Esophagus squamous epithelium (tissue), 5 donors: ENCODE data around the gene ETS1. TPM values are rescaled to one million over a fixed set of nuclear protein-coding genes. Genes with fewer than 3 reads are reported as not detected.
A peak's percentile ranks its signal among the peaks of the same experiment; 100 is the strongest.

Experiments used
- DNase-seq: peaks from one replicate; lab custom pipeline; 2025; lab: John Stamatoyannopoulos, UW
- H3K27ac ChIP-seq, 4 donors: fragments of 200-600 bp; sonication (generic); one replicate each; pipeline ENCODE4 v1.5.1; 2016 to 2019; ENCODE audit warnings: mild to moderate bottlenecking in 1 of 4
- H3K27me3 ChIP-seq, 4 donors: fragments of 200-600 bp; sonication (generic); 1 replicate in 3 of 4; 2 replicates in 1 of 4; pipeline versions ENCODE4 v1.5.1 to v1.6.0; 2017 to 2021; ENCODE audit warnings: antibody characterized with exemption in 1 of 4
- H3K36me3 ChIP-seq, 3 donors: fragments of 200-600 bp; sonication (generic); one replicate each; pipeline ENCODE4 v1.5.1; 2016 to 2019
- H3K4me1 ChIP-seq, 3 donors: fragments of 200-600 bp; sonication (generic); one replicate each; pipeline ENCODE4 v1.5.1; 2017 to 2019
- H3K4me3 ChIP-seq, 4 donors: fragments of 200-600 bp; sonication (generic); 1 replicate in 3 of 4; 2 replicates in 1 of 4; pipeline ENCODE4 v1.5.1; 2016 to 2019; ENCODE audit warnings: mild to moderate bottlenecking in 2 of 4, moderate library complexity in 1 of 4
- H3K9me3 ChIP-seq, 3 donors: fragments of 200-600 bp; sonication (generic); one replicate each; pipeline ENCODE4 v1.5.1; 2016 to 2019
- POLR2A ChIP-seq, 4 donors: fragments of 450-650 bp; IDR thresholded peaks; one replicate each; pipeline ENCODE4 v1.6.1; 2017; ENCODE audit warnings: antibody characterized with exemption in 4 of 4, mild to moderate bottlenecking in 4 of 4, moderate library complexity in 3 of 4
- WGBS, 2 donors: methylation state at CpG; one replicate each; pipeline ENCODE4 v1.1.5; 2018; 5-methylcytosine and 5-hydroxymethylcytosine counted together
- intact Hi-C: fragments of 100-400 bp; cut with DNase I; formaldehyde crosslinking; loops from one replicate; pipeline ENCODE4 v1.15.0; 2022
- total RNA-seq, 4 donors: library from RNA; depleted of rRNA; stranded (reverse); fragments of >200 nt; gene quantifications; one replicate each; pipeline ENCODE4 v1.1.0, GENCODE V29; 2016
- TF ChIP-seq, protein P1 (sequence below), 6 experiments: fragments of 450-650 bp in 4 of 6; fragments of 200-600 bp in 2 of 6; sonication (generic) in 2 of 6; IDR thresholded peaks; one replicate each; pipeline ENCODE4 v1.5.1; 2016 to 2019; ENCODE audit warnings: antibody characterized with exemption in 6 of 6, mild to moderate bottlenecking in 4 of 6, moderate library complexity in 4 of 6
- donor health status: DM: yes; HTN: yes; CAD: no.

The ETS1 gene
- total RNA-seq, 4 donors from 2014 or later, result 3.4 to 37.0 (median 16.4) TPM

DNA sequence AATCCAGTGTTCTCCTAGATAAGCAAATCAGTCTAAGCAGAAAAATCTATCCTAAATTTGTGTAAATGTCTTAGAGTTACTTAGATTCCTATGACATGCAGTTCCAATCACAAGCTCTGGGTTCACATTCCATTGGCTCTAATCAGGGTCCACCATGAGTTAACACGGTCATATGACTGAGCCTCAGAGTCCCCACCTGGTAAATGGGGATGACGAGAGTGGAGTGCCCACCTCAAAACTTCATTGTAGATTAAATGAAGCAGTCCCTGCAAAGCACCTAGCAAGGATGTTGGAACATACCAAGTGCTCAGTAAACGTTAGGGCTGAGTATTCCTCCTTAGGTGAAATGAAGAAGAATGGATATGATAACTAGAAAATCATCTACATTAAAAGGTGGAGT lies 3.1 kb downstream of the ETS1 start:
- DNase-seq, result no peak
- no peaks in the 10 kb centered on the region for H3K9me3 ChIP-seq

DNA sequence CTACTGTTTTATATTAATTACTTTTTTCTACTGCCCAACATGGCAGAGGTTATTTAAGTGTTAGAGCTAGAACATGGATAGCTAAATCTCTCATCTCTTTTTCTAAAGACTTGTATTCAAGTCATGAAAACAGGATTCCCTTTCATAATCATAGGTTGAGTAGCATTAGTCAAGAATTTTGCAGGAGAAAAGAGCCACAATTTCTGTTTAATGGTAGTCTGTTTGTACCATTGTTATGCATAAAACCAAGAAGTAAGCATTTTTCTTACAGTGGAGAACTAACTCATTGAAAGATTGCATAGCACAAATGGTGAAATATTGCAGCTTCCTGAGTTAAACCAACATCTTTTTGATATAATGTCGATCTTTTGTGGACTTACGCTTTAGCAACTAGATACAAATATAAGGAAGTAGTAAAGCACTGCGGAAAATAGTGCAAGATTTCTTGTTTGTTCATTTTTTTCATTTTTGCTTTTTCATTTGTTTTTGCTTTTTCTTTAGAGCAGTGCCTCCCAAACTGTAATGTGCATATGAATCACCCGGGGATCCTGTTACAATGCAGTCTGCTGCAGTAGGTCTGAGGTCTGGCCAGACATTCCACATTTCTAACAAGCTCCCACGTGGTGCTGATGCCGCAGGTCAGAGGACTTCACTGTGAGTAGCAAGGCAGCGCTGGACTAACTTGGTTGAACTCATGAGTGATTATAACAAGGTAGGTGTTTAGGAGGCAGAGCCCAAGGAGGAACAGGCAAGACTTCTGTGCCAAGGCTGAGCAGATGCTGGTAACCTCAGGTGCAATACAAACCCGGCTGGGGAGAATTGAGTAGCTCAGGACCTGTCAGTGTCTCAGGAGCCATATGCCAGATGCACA lies 4.6 kb downstream of the ETS1 start:
- TF ChIP-seq POLR2A (IDR thresholded peaks at IDR 0.05), result no peak
- TF ChIP-seq, protein P1, sequence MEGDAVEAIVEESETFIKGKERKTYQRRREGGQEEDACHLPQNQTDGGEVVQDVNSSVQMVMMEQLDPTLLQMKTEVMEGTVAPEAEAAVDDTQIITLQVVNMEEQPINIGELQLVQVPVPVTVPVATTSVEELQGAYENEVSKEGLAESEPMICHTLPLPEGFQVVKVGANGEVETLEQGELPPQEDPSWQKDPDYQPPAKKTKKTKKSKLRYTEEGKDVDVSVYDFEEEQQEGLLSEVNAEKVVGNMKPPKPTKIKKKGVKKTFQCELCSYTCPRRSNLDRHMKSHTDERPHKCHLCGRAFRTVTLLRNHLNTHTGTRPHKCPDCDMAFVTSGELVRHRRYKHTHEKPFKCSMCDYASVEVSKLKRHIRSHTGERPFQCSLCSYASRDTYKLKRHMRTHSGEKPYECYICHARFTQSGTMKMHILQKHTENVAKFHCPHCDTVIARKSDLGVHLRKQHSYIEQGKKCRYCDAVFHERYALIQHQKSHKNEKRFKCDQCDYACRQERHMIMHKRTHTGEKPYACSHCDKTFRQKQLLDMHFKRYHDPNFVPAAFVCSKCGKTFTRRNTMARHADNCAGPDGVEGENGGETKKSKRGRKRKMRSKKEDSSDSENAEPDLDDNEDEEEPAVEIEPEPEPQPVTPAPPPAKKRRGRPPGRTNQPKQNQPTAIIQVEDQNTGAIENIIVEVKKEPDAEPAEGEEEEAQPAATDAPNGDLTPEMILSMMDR (IDR thresholded peaks at IDR 0.05), result no peak
- H3K36me3 ChIP-seq, result no peaks in the 10 kb centered on the region
- DNase-seq, result no peak
- H3K27me3 ChIP-seq, result peaks cover 0 to 39% (median 4%) of the 10 kb centered on the region in 4 donors
- intact Hi-C loops, result no loop called here
- peak overlapping the region in 1 of 4 donors; percentile 45 for H3K27ac ChIP-seq
- no peaks in the 10 kb centered on the region for H3K9me3 ChIP-seq
- H3K4me1 ChIP-seq, result no peaks in the 10 kb centered on the region
- WGBS, 2 donors, result 34 to 41% methylated on average over 6 to 7 of the region's 8 CpGs
- H3K4me3 ChIP-seq, result no peak overlapping the region

More for the DNA sequence above, 3.1 kb downstream of the ETS1 start:
- no peak overlapping the region for H3K27ac ChIP-seq
- no peak overlapping the region for H3K4me3 ChIP-seq
- H3K36me3 ChIP-seq, result no peaks in the 10 kb centered on the region
- peaks cover 0 to 53% (median 2%) of the 10 kb centered on the region in 4 donors for H3K27me3 ChIP-seq
- WGBS, 2 donors, result 70 to 83% methylated on average over 3 of the region's 3 CpGs
- H3K4me1 ChIP-seq, result no peaks in the 10 kb centered on the region
- intact Hi-C loops, result no loop called here
- no peak for TF ChIP-seq POLR2A (IDR thresholded peaks at IDR 0.05)
- TF ChIP-seq, protein P1 (IDR thresholded peaks at IDR 0.05), result no peak

DNA sequence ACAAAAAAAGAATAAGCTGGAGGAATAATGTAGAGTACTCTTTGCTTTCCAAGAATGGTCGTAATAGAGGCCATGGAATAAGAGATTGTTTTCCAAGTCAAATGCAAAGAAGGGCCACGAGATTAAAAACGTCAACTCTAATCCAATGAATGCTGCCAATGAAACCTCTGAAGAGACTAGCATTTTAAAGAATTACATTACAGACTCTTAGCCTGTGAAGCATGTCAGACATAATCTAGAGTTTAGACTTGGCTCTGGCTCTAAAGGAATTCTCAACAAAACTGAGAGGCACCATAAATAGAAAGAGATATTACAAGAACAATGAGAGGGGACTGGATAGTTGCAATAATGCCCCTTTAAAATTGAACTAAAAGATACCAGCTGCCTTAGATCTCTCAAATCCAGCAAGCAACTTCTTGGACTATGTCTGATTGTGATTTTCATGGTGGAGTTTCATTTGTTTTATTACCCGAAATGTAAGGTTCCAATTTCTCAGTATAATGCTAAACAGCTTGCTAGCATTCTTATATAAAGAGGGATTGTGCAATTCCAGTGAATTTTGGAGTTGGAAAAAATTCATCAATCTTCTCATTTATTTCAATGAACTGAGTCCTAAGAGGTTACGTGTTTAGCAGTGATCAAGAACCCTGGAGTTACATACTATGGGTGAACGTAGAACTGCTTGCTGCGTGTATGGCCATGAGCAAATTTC lies 5.6 kb downstream of the ETS1 start:
- no peak for DNase-seq
- intact Hi-C loops, result no loop called here
- 64 to 69% methylated on average over 7 of the region's 7 CpGs for WGBS, 2 donors
- TF ChIP-seq, protein P1 (IDR thresholded peaks at IDR 0.05), result no peak
- TF ChIP-seq POLR2A (IDR thresholded peaks at IDR 0.05), result no peak
- Histone ChIP-seq H3K4me3 (no peak overlapping the region), H3K27ac (peak overlapping the region in 2 of 4 donors; percentile 27), H3K36me3 (no peaks in the 10 kb centered on the region), H3K4me1 (peaks cover 0 to 6% (median under 1%) of the 10 kb centered on the region in 3 donors), H3K27me3 (peaks cover 0 to 34% (median 4%) of the 10 kb centered on the region in 4 donors), H3K9me3 (no peaks in the 10 kb centered on the region)

DNA sequence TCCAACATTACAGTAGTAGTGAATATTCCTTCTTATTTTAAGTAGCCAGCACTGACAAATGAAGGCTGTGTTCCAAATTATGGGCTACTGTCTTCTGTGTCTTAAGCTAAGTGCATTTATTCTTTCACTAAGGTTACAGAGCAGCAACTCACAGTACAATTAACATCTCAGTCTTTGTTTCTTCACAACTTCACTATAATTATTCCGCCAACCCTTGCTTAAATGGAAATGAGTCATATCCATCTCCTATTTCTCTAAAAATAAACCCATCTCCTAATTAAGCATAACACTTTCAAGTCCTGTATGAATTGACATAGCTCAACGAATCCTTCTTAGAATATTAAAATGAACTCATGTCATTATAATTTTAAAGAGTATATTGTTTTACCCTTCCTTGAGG lies 6.7 kb downstream of the ETS1 start:
- Histone ChIP-seq H3K36me3 (no peaks in the 10 kb centered on the region), H3K27me3 (peaks cover 0 to 23% (median 4%) of the 10 kb centered on the region in 4 donors), H3K4me3 (no peak overlapping the region), H3K4me1 (peaks cover 0 to 17% (median 9%) of the 10 kb centered on the region in 3 donors), H3K9me3 (no peaks in the 10 kb centered on the region), H3K27ac (peak overlapping the region in 2 of 4 donors; percentile 27)
- intact Hi-C loops, result no loop called here
- DNase-seq, result no peak
- TF ChIP-seq, protein P1 (IDR thresholded peaks at IDR 0.05), result no peak
- TF ChIP-seq POLR2A (IDR thresholded peaks at IDR 0.05), result no peak
- 42 to 51% methylated on average over 2 of the region's 2 CpGs for WGBS, 2 donors
